SIG-M5 treated with dmso at 0.1 percent for 504 hours (cell line): ENCODE results near the gene GTPBP2.
A peak's percentile ranks its signal among the peaks of the same experiment; 100 is the strongest.

Experiments used
- DNase-seq: peaks from one replicate; lab custom pipeline; 2025; ENCODE audit not compliant: unreplicated experiment; lab: John Stamatoyannopoulos, UW

The GTPBP2 gene

DNA sequence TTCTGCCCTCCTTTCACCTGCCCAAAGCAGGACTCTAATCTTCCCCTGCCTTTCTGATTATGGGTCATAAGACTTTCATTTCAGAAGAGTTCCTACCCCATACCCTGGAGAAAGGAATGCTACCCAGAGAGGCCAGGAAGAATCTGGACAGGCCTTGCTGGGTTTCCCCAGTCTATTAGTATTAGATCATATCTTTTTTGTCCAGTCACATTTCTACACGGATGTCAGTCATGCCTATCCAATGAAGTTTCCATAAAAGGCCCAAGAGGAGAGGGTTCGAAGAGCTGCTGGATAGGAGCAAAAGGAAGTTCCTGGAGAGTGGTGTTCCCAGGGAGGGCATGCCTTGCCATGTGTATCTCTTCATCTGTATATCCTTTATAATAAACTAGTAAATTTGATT is 49.9 kb downstream of the GTPBP2 start:
- no peak for DNase-seq

DNA sequence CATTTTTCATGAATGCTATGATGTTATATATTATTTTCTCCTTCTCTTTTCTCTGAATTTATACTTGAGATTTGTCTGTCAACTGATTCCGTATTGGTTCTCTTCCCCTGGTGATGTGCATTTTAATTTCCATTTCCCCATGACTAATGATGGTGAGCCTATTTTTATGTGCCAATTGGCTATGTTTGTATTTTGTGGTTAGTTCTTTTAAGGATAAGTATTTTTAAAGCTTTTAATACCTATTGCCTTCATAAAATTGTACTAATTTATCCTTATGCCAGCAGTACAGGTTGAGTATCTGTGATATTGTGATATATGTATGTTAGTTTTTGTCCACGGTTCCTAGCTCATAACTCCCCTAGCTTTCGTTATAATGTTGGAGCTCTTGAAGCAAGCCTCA is 50.3 kb downstream of the GTPBP2 start:
- no peak for DNase-seq

DNA sequence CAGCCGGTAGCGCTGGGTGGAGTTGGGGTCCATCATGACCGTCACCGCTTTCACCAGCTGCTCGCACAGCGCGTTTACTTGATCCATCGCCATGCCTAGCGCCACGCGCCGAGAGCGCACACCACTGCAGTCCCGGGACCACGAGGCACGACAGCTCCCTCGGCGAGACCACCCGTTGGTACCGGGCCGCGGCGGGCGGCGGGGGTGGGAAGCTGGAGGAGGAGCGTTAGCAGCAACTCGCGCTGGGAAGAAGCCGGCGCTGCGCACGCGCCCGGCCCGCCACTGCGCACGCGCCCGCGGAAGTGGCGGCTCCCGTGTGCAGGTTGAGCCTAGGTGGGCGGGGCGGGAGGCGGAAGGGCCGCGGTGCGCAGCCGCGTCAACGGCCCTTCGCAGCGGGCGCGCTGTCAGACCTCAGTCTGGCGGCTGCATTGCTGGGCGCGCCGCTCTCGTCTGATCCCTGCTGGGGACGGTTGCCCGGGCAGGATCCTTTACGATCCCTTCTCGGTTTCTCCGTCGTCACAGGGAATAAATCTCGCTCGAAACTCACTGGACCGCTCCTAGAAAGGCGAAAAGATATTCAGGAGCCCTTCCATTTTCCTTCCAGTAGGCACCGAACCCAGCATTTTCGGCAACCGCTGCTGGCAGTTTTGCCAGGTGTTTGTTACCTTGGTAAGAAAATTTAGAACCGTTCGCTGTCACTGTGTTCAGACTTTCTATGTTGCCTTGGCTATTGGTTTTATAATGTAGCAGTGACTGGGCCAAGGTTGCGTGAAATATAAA is 53.1 kb downstream of the GTPBP2 start, which contains the start of the genes POLH and XPO5:
Gene POLH (plus strand): TSS at position 414 of the 780 bp plus-strand sequence. CDS start 6,135 bp downstream, outside the sequence.
Gene XPO5 (minus strand): TSS at position 267 of the 780 bp plus-strand sequence. CDS start 174 bp downstream, at position 93.
- peak; percentile 86 for DNase-seq

DNA sequence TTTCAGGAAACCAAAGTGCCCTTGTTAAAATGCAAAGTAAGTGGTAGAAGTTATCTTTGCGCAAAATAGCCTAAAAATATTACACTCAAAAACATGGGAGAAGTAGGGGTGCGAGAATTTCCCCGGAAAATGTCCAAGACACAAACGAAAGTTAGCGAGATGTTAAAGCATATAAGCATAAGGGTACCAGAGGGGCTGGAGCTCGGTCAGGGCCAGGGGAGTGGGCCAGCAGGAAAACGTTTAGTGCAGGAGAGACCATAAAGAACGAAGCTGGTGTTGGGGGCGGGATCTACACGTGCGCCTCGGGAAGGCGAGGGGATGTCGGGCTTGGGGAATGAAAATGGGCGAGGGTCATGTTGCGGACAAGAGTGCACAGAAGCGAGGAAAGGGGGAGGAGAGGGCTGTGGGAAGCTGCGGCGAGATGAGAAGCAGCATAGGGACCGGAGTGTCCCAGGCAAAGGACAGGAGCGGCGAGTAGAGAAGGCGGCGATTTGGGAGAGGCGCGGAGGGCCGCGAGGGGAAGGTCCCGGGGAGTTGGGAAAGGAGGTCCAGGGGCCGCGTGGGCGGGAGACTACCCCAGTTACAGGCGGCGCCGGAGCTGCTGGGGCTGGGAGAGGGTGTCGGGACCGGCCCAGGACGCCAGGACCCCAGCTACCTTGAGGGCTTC is 53.8 kb downstream of the GTPBP2 start:
- DNase-seq = no peak

DNA sequence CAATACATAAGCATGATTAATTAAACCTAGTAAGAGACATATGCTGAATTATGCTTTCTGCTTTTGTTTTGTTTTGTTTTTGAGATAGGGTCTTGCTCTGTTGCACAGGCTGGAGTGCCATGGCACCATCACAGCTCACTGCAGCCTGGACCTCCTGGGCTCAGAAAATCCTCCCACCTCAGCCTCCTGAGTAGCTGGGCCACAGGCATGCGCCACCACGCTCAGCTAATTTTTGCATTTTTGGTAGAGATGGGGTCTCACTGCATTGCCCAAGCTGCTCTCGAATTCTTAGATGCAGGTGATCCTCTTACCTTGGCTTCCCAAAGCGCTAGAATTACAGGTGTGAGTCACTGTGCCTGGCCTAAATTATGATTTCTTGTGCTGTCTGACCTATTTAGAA is 57.0 kb downstream of the GTPBP2 start:
- no peak for DNase-seq

DNA sequence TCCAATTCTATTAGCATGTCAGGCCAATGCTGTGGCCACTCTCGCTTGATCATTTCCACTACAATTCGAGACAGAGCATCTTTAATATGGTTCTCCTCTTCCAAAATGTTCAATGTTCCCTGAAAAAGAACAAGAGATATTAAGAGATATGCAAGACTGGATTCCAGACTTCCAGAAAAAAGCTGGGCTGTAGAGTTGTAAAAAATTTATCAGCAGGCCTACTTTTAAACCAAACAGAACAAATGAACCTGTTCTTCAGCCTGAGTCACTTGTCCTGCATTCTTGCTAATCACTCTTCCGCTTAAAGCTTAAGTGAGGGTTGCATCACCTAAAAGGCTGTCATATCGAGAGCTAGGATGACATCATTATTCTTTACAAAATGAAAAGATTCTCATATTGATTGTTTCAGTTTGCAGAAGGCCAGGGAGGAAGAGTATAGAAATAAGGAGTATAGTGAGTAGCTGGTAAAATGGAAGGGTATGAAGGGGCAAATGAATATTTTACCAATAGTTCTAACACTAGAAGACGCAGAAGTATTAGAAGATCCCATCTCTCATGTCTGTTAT is 58.1 kb downstream of the GTPBP2 start:
- peak; percentile 71 for DNase-seq
